IMR-90 (cell line): ENCODE measurements around the gene MTA3. TPM values are rescaled to one million over a fixed set of nuclear protein-coding genes. Genes with fewer than 3 reads are reported as not detected.

Experiments used
- ATAC-seq: fragments of 200-7000 bp; cut with Tn5 transposase; 2 replicates; pipeline ENCODE4 v1.9.1; 2020; ENCODE audit warnings: low read depth, mild to moderate bottlenecking, moderate library complexity
- BruUV-seq: library from RNA; stranded (reverse); fragments of 400-500 nt; replicated peaks from 2 replicates; lab custom pipeline; 2021; lab: Mats Ljungman, UMichigan
- CTCF ChIA-PET: fragments of 300-600 bp; formaldehyde crosslinking; extraction: SDS; loops from one replicate; lab custom pipeline; 2021; ENCODE audit warnings: antibody characterized with exemption; lab: Yijun Ruan, JAX
- POLR2A ChIA-PET: fragments of 300-600 bp; sonication (Branson Sonifier 250); formaldehyde crosslinking; loops from one replicate; lab custom pipeline; 2022; ENCODE audit warnings: antibody characterized with exemption; ENCODE audit not compliant: unreplicated experiment; lab: Charles Lee
- DNase-seq: peaks from one replicate; pipeline ENCODE4 v3.0.0; 2013
- H2AFZ ChIP-seq: replicated peaks from 2 replicates; pipeline ENCODE3; 2013; ENCODE audit warnings: low read length, mild to moderate bottlenecking; ENCODE audit not compliant: poor library complexity
- H2AK5ac ChIP-seq: 2 replicates; pipeline ENCODE4 v1.6.1; 2013; ENCODE audit warnings: low read depth, low read length, inconsistent platforms
- H2AK9ac ChIP-seq: replicated peaks from 2 replicates; pipeline ENCODE3; 2013; ENCODE audit warnings: mild to moderate bottlenecking, low read depth, low read length, moderate library complexity; ENCODE audit not compliant: poor library complexity
- H2BK120ac ChIP-seq: 2 replicates; pipeline ENCODE4 v1.6.1; 2013; ENCODE audit warnings: low read depth, low read length, inconsistent platforms
- H2BK15ac ChIP-seq: 3 replicates; pipeline ENCODE4 v1.6.1; 2013; ENCODE audit warnings: low read depth, low read length, inconsistent platforms
- H2BK20ac ChIP-seq: 2 replicates; pipeline ENCODE4 v1.6.1; 2013; ENCODE audit warnings: low read depth, mild to moderate bottlenecking, inconsistent platforms, low read length, moderate library complexity
- H2BK5ac ChIP-seq: 2 replicates; pipeline ENCODE4 v1.6.1; 2013; ENCODE audit warnings: mild to moderate bottlenecking, low read depth, low read length, inconsistent platforms; ENCODE audit not compliant: poor library complexity, severe bottlenecking
- H3K14ac ChIP-seq: replicated peaks from 2 replicates; pipeline ENCODE4 v1.6.1; 2013; ENCODE audit warnings: low read depth, low read length, inconsistent platforms
- H3K18ac ChIP-seq: 2 replicates; pipeline ENCODE4 v1.6.1; 2013; ENCODE audit warnings: low read depth, low read length, control low read depth
- H3K23ac ChIP-seq: 2 replicates; pipeline ENCODE4 v1.6.1; 2013; ENCODE audit warnings: low read depth, low read length, inconsistent platforms
- H3K27ac ChIP-seq: 2 replicates; pipeline ENCODE4 v1.5.1; 2013; ENCODE audit warnings: mild to moderate bottlenecking, control low read depth, low read length; ENCODE audit not compliant: insufficient read depth
- H3K27me3 ChIP-seq: 2 replicates; pipeline ENCODE4 v1.6.1; 2013; ENCODE audit warnings: low read length; ENCODE audit not compliant: control insufficient read depth, insufficient read depth
- H3K36me3 ChIP-seq: 2 replicates; pipeline ENCODE4 v1.6.1; 2013; ENCODE audit warnings: low read length, mixed read lengths; ENCODE audit not compliant: control insufficient read depth, insufficient read depth
- H3K4ac ChIP-seq: 2 replicates; pipeline ENCODE4 v1.6.1; 2013; ENCODE audit warnings: low read depth, low read length, inconsistent platforms
- H3K4me1 ChIP-seq: 2 replicates; pipeline ENCODE4 v1.6.1; 2013; ENCODE audit warnings: low read length, mixed read lengths; ENCODE audit not compliant: control insufficient read depth, insufficient read depth
- H3K4me2 ChIP-seq: 2 replicates; pipeline ENCODE4 v1.6.1; 2013; ENCODE audit warnings: low read depth, mild to moderate bottlenecking, control low read depth, low read length, moderate library complexity
- H3K4me3 ChIP-seq: 2 replicates; pipeline ENCODE4 v1.5.1; 2013; ENCODE audit warnings: low read depth, mild to moderate bottlenecking, control low read depth, low read length, moderate library complexity; ENCODE audit not compliant: insufficient read depth
- H3K56ac ChIP-seq: 2 replicates; pipeline ENCODE4 v1.6.1; 2013; ENCODE audit warnings: low read length, inconsistent platforms; ENCODE audit not compliant: insufficient read depth; ENCODE audit errors: extremely low read depth
- H3K79me1 ChIP-seq, 2 experiments: 2 replicates each; pipeline ENCODE4 v1.6.1; 2013; ENCODE audit warnings: low read length in 2 of 2, inconsistent platforms in 1 of 2, low read depth in 1 of 2
- H3K9ac ChIP-seq: 2 replicates; pipeline ENCODE4 v1.6.1; 2013; ENCODE audit warnings: low read depth, low read length, control low read depth
- H3K9me1 ChIP-seq: 2 replicates; pipeline ENCODE4 v1.6.1; 2013; ENCODE audit warnings: low read length, inconsistent platforms; ENCODE audit not compliant: insufficient read depth
- H3K9me3 ChIP-seq: 2 replicates; pipeline ENCODE4 v1.6.1; 2013; ENCODE audit warnings: low read length; ENCODE audit not compliant: control insufficient read depth, insufficient read depth
- H4K20me1 ChIP-seq: 2 replicates; pipeline ENCODE4 v1.6.1; 2013; ENCODE audit warnings: low read length, inconsistent platforms; ENCODE audit not compliant: insufficient read depth
- H4K5ac ChIP-seq: 2 replicates; pipeline ENCODE4 v1.6.1; 2013; ENCODE audit warnings: mild to moderate bottlenecking, low read depth, low read length, control low read depth
- H4K8ac ChIP-seq, 2 experiments: 2 replicates each; pipeline ENCODE4 v1.6.1; 2013; ENCODE audit warnings: low read depth in 2 of 2, low read length in 2 of 2, control low read depth in 1 of 2, inconsistent platforms in 1 of 2
- H4K91ac ChIP-seq: 2 replicates; pipeline ENCODE4 v1.6.1; 2013; ENCODE audit warnings: low read depth, low read length, inconsistent platforms; ENCODE audit not compliant: insufficient read depth
- BHLHE40 ChIP-seq: fragments of 150-350 bp; IDR thresholded peaks from 2 replicates; pipeline ENCODE4 v1.6.1; 2016; ENCODE audit warnings: mild to moderate bottlenecking, low read depth, low read length
- CEBPB ChIP-seq: IDR thresholded peaks from 2 replicates; pipeline ENCODE4 v1.6.1; 2012; ENCODE audit warnings: low read depth, low read length, improper control_type of control experiment
- CHD1 ChIP-seq: IDR thresholded peaks from 2 replicates; pipeline ENCODE4 v1.6.1; 2012; ENCODE audit warnings: low read depth, low read length, improper control_type of control experiment
- CTCF ChIP-seq: conservative IDR thresholded peaks from 2 replicates; pipeline ENCODE4 v1.5.1; 2012; ENCODE audit warnings: mild to moderate bottlenecking, low read depth, low read length, improper control_type of control experiment
- ELK1 ChIP-seq: fragments of 150-350 bp; IDR thresholded peaks from 2 replicates; pipeline ENCODE4 v1.6.1; 2016; ENCODE audit warnings: low read depth, mild to moderate bottlenecking, low read length, moderate library complexity, borderline replicate concordance
- FOS ChIP-seq: fragments of 150-350 bp; IDR thresholded peaks from 2 replicates; pipeline ENCODE4 v1.6.1; 2016; ENCODE audit warnings: low read depth, low read length
- MAFK ChIP-seq: IDR thresholded peaks from 2 replicates; pipeline ENCODE4 v1.6.1; 2012; ENCODE audit warnings: low read depth, low read length, improper control_type of control experiment
- MAZ ChIP-seq: IDR thresholded peaks from 2 replicates; pipeline ENCODE4 v1.6.1; 2012; ENCODE audit warnings: low read depth, mild to moderate bottlenecking, low read length, improper control_type of control experiment, moderate library complexity, borderline replicate concordance
- MXI1 ChIP-seq: IDR thresholded peaks from 2 replicates; pipeline ENCODE4 v1.6.1; 2012; ENCODE audit warnings: low read depth, mild to moderate bottlenecking, low read length, moderate library complexity, borderline replicate concordance
- NFE2L2 ChIP-seq: fragments of 150-350 bp; IDR thresholded peaks from 2 replicates; pipeline ENCODE4 v1.6.1; 2016; ENCODE audit warnings: low read depth, mild to moderate bottlenecking, low read length
- POLR2A ChIP-seq: IDR thresholded peaks from 2 replicates; pipeline ENCODE4 v1.6.1; 2012; ENCODE audit warnings: mild to moderate bottlenecking, low read depth, low read length
- RAD21 ChIP-seq: IDR thresholded peaks from 2 replicates; pipeline ENCODE4 v1.6.1; 2012; ENCODE audit warnings: low read length, improper control_type of control experiment
- RCOR1 ChIP-seq: IDR thresholded peaks from 2 replicates; pipeline ENCODE4 v1.6.1; 2012; ENCODE audit warnings: mild to moderate bottlenecking, low read length, improper control_type of control experiment; ENCODE audit not compliant: insufficient replicate concordance
- RFX5 ChIP-seq: IDR thresholded peaks from 2 replicates; pipeline ENCODE4 v1.8.0; 2012; ENCODE audit warnings: low read depth, mild to moderate bottlenecking, low read length, moderate library complexity
- SMC3 ChIP-seq: fragments of 150-350 bp; IDR thresholded peaks from 2 replicates; pipeline ENCODE4 v1.6.1; 2016; ENCODE audit warnings: low read depth, mild to moderate bottlenecking, antibody characterized with exemption, low read length, moderate library complexity
- USF2 ChIP-seq: fragments of 150-350 bp; IDR thresholded peaks from 2 replicates; pipeline ENCODE4 v1.6.1; 2017; ENCODE audit warnings: mild to moderate bottlenecking, antibody characterized with exemption, low read length, low read depth
- WGBS, 2 experiments: methylation state at CpG; one replicate each; pipeline versions ENCODE4 v1.1.5 to v1.1.7; 2013; ENCODE audit warnings: missing lambda C conversion rate in 2 of 2; ENCODE audit not compliant: insufficient read length in 1 of 2; ENCODE audit errors: extremely low coverage in 2 of 2; 5-methylcytosine and 5-hydroxymethylcytosine counted together
- dilution Hi-C: fragments of 300-500 bp; cut with HindIII; formaldehyde crosslinking; loops from one replicate; pipeline ENCODE4 v1.14.3; 2018; ENCODE audit warnings: low sequenced_read_pairs; ENCODE audit not compliant: unreplicated experiment
- in situ Hi-C: fragments of 300-500 bp; cut with MboI; formaldehyde crosslinking; loops from 3 replicates; pipeline ENCODE4 v1.14.3; 2019; ENCODE audit warnings: low sequenced_read_pairs, inconsistent platforms, mixed read lengths
- intact Hi-C: fragments of 100-400 bp; cut with micrococcal nuclease; formaldehyde crosslinking; loops from 2 replicates; pipeline ENCODE4 v1.10.0; 2022
- polyA plus RNA-seq, 3 experiments: library from polyadenylated mRNA; depleted of rRNA; stranded (reverse); fragments of >200 nt; gene quantifications; 2 replicates each; pipeline ENCODE4 v1.2.3, GENCODE V29; 2012; ENCODE audit warnings: low replicate concordance in 1 of 3
- total RNA-seq: library from RNA; depleted of rRNA; stranded (reverse); fragments of >200 nt; gene quantifications from 2 replicates; pipeline ENCODE4 v1.2.3, GENCODE V29; 2012

Gene MTA3
- total and polyA plus RNA-seq, 2 of the 4 experiments (the other 2 are of a cell fraction) = 31.9 to 34.3 TPM

- no peak overlapping the region for H4K8ac ChIP-seq
- no peak overlapping the region for H2AK5ac ChIP-seq
- H4K91ac ChIP-seq = no peak overlapping the region
- H2BK5ac ChIP-seq = no peak overlapping the region
- peaks cover 5% of the 10 kb centered on the region; the same call in 1 of the 2 replicates for H4K20me1 ChIP-seq
- WGBS, 2 experiments = no CpG with 5 or more reads among the region's 2 CpGs
- H3K56ac ChIP-seq = no peak overlapping the region
- no peak overlapping the region for H3K14ac ChIP-seq
- peaks cover 6% of the 10 kb centered on the region for H3K36me3 ChIP-seq
- DNase-seq (no peak), ATAC-seq (peak; percentile 58)
- no peak overlapping the region for H2BK20ac ChIP-seq
- no peak overlapping the region for H2AFZ ChIP-seq
- peaks cover 2% of the 10 kb centered on the region for H3K4me1 ChIP-seq
- H3K4me3 ChIP-seq = no peak overlapping the region
- H2BK120ac ChIP-seq = no peak overlapping the region
- POLR2A ChIA-PET = no interaction called here
- H2AK9ac ChIP-seq = no peak overlapping the region
- no peak for TF ChIP-seq NFE2L2
- no peak for TF ChIP-seq MXI1
- no peak for TF ChIP-seq RCOR1
- no peak for TF ChIP-seq RFX5
- no peak for TF ChIP-seq FOS
- no peak for TF ChIP-seq ELK1
- TF ChIP-seq CEBPB = no peak
- no peak for TF ChIP-seq CHD1
- no peak for TF ChIP-seq POLR2A
- TF ChIP-seq MAFK = no peak
- no peak for TF ChIP-seq SMC3
- TF ChIP-seq MAZ = no peak
- no peak for TF ChIP-seq BHLHE40
- TF ChIP-seq USF2 = no peak
- TF ChIP-seq CTCF = no peak
- TF ChIP-seq RAD21 = no peak
- H3K79me1 ChIP-seq = peaks cover 0 to 14% of the 10 kb centered on the region in 2 experiments; a peak in 3 of 4 replicates
- no peak overlapping the region for H2BK15ac ChIP-seq
- intact Hi-C loops (no loop called here), dilution Hi-C loops (no loop called here), in situ Hi-C loops (loop anchor here (25.0 kb wide), 1 partner anchor 792 kb away; no protein-coding TSS in a partner anchor)
- H3K27ac ChIP-seq = no peak overlapping the region
- no peak overlapping the region for H3K23ac ChIP-seq
- H3K27me3 ChIP-seq = no peaks in the 10 kb centered on the region
- H3K4ac ChIP-seq = no peak overlapping the region
- no peak overlapping the region for H3K18ac ChIP-seq
- H3K9me3 ChIP-seq = no peaks in the 10 kb centered on the region
- H3K4me2 ChIP-seq = no peak overlapping the region
- CTCF ChIA-PET = interaction anchor here (1.0 kb wide), 1 partner anchor 9 kb away, joined by 5 read pairs; no protein-coding TSS in a partner anchor
- BruUV-seq = no TSS peak
- H3K9ac ChIP-seq = no peak overlapping the region
- H4K5ac ChIP-seq = no peak overlapping the region
- H3K9me1 ChIP-seq = peaks cover 3% of the 10 kb centered on the region
These were observed 85.5 kb downstream of the MTA3 start for GRCh38 chr2:42653908-42654445.
